OCI-LY3 (cell line): Measurements from ENCODE around the gene CPHXL2.

Experiments used
- CTCF ChIP-seq: fragments of 200-600, 300-600 bp; sonication (generic); IDR thresholded peaks from 2 replicates; pipeline ENCODE4 v1.5.1; 2014; ENCODE audit warnings: antibody characterized with exemption, low read length, low read depth
- EZH2phosphoT487 ChIP-seq: fragments of 200-600 bp; shearing (Covaris generic); IDR thresholded peaks from 2 replicates; pipeline ENCODE4 v1.6.1; 2018; ENCODE audit warnings: antibody characterized with exemption, mixed run types, low read depth

DNA sequence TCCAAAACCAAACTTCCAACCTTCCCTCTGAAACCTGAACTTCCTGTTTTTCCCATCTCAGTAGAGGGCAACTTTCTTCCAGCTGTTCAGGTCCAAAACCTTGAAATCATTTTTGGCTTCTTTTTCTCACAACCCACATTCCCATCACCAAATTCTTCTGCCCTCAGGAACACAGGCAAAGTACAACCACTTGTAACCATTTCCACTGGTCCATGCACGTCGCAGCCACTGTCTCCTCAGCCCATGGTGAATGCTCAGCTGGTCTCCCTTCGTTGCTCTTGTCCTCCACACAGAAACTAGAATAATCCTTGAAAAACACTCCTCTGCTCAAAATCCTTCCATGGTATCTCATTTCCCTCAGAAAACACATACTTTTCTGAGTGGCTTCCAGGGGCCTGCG, 50.0 kb downstream of the CPHXL2 start:
- TF ChIP-seq EZH2phosphoT487, result no peak
- TF ChIP-seq CTCF, result no peak
